HepG2 (cell line): ENCODE data around the gene VAV2. TPM values are rescaled to one million over a fixed set of nuclear protein-coding genes. Genes with fewer than 3 reads are reported as not detected.

Experiments used
- AGO1 ChIP-seq: fragments of 200-400 bp; formaldehyde crosslinking; IDR thresholded peaks from 2 replicates; pipeline ENCODE4 v1.6.1; 2017; ENCODE audit warnings: mild to moderate bottlenecking, low read depth, low read length, moderate library complexity; ENCODE audit not compliant: poor library complexity, severe bottlenecking
- ARNT2 ChIP-seq: sonication (generic); formaldehyde crosslinking; IDR thresholded peaks from 2 replicates; pipeline ENCODE4 v1.8.0; 2022; ENCODE audit warnings: mild to moderate bottlenecking, low read depth, missing genetic modification reagents, moderate library complexity
- CC2D1A ChIP-seq: sonication (generic); formaldehyde crosslinking; IDR thresholded peaks from 2 replicates; pipeline ENCODE4 v1.8.1; 2023; ENCODE audit warnings: mild to moderate bottlenecking, missing genetic modification reagents
- CENPT ChIP-seq: sonication (generic); formaldehyde crosslinking; IDR thresholded peaks from 2 replicates; pipeline ENCODE4 v1.8.0; 2022; ENCODE audit warnings: low read depth, mild to moderate bottlenecking, moderate library complexity, missing genetic modification reagents
- KMT2A ChIP-seq: sonication (generic); formaldehyde crosslinking; IDR thresholded peaks from 2 replicates; pipeline ENCODE4 v1.4.0; 2020; ENCODE audit warnings: missing genetic modification reagents
- MAX ChIP-seq: IDR thresholded peaks from 2 replicates; pipeline ENCODE4 v1.6.1; 2012; ENCODE audit warnings: inconsistent platforms
- MXI1 ChIP-seq: IDR thresholded peaks from 3 replicates; pipeline ENCODE4 v1.6.1; 2012; ENCODE audit warnings: low read depth, low read length, inconsistent platforms, borderline replicate concordance
- NFE2L2 ChIP-seq: fragments of 150-350 bp; IDR thresholded peaks from 2 replicates; pipeline ENCODE4 v1.6.1; 2014; ENCODE audit warnings: low read length
- RAD21 ChIP-seq: fragments of 450-650 bp; formaldehyde crosslinking; IDR thresholded peaks from 2 replicates; pipeline ENCODE4 v1.5.0; 2020; ENCODE audit warnings: mild to moderate bottlenecking
- SIN3B ChIP-seq: fragments of 150-350 bp; IDR thresholded peaks from 2 replicates; pipeline ENCODE4 v1.6.1; 2014; ENCODE audit warnings: low read length
- YY1 ChIP-seq: IDR thresholded peaks from 2 replicates; pipeline ENCODE4 v1.6.1; 2011; ENCODE audit warnings: low read length, low read depth, moderate library complexity, mild to moderate bottlenecking; ENCODE audit not compliant: insufficient read depth, insufficient replicate concordance
- ZFX ChIP-seq: sonication (generic); formaldehyde crosslinking; IDR thresholded peaks from 2 replicates; pipeline ENCODE4 v1.4.0; 2020; ENCODE audit warnings: mild to moderate bottlenecking, low read depth, missing genetic modification reagents, moderate library complexity
- ZFYVE20 ChIP-seq: sonication (generic); formaldehyde crosslinking; IDR thresholded peaks from 2 replicates; pipeline ENCODE4 v1.8.0; 2023; ENCODE audit warnings: low read depth, mild to moderate bottlenecking, moderate library complexity, missing genetic modification reagents, borderline replicate concordance
- ZMAT3 ChIP-seq: sonication (generic); formaldehyde crosslinking; conservative IDR thresholded peaks from 2 replicates; pipeline ENCODE4 v1.7.0; 2021; ENCODE audit warnings: missing genetic modification reagents
- ZNF180 ChIP-seq: sonication (generic); formaldehyde crosslinking; IDR thresholded peaks from 2 replicates; pipeline ENCODE4 v1.4.0; 2020; ENCODE audit warnings: low read depth, missing genetic modification reagents, borderline replicate concordance
- polyA plus RNA-seq, 8 experiments: library from polyadenylated mRNA; depleted of rRNA in 3 of 8; stranded (reverse) in 7 of 8; unstranded in 1 of 8; fragments of >200 nt; fragmentation: Illumina TruSeq in 4 of 8; extraction: Trizol in 4 of 8; gene quantifications; 2 replicates each; pipeline versions ENCODE4 v1.2.1 to v1.2.3, GENCODE V29; 2011 to 2016; ENCODE audit warnings: low read depth in 4 of 8, missing spikeins in 1 of 8, mixed read lengths in 1 of 8; ENCODE audit not compliant: insufficient read depth in 1 of 8
- total RNA-seq, 5 experiments: library from RNA; depleted of rRNA; stranded (reverse); fragments of >200 nt; fragmentation: Illumina TruSeq; extraction: Trizol; gene quantifications; 2 replicates each; pipeline ENCODE4 v1.2.3, GENCODE V29; 2016; ENCODE audit warnings: low read depth in 1 of 5
- TF ChIP-seq, protein P1 (sequence below): sonication (generic); formaldehyde crosslinking; IDR thresholded peaks from 2 replicates; pipeline ENCODE4 v1.4.0; 2020; ENCODE audit warnings: mild to moderate bottlenecking, missing genetic modification reagents
- TF ChIP-seq, protein P2 (sequence below): sonication (generic); formaldehyde crosslinking; IDR thresholded peaks from 2 replicates; pipeline ENCODE4 v1.5.0; 2020; ENCODE audit warnings: mild to moderate bottlenecking, missing genetic modification reagents, borderline replicate concordance

Gene VAV2
- total and polyA plus RNA-seq, 2 of the 13 experiments (the other 11 are each of a cell fraction or from before 2014, with no cell fraction given), result 22.5 to 22.9 TPM

GRCh38 chr9:133991964-133992779, at the start of gene VAV2 (continued):
- TF ChIP-seq, protein P1, sequence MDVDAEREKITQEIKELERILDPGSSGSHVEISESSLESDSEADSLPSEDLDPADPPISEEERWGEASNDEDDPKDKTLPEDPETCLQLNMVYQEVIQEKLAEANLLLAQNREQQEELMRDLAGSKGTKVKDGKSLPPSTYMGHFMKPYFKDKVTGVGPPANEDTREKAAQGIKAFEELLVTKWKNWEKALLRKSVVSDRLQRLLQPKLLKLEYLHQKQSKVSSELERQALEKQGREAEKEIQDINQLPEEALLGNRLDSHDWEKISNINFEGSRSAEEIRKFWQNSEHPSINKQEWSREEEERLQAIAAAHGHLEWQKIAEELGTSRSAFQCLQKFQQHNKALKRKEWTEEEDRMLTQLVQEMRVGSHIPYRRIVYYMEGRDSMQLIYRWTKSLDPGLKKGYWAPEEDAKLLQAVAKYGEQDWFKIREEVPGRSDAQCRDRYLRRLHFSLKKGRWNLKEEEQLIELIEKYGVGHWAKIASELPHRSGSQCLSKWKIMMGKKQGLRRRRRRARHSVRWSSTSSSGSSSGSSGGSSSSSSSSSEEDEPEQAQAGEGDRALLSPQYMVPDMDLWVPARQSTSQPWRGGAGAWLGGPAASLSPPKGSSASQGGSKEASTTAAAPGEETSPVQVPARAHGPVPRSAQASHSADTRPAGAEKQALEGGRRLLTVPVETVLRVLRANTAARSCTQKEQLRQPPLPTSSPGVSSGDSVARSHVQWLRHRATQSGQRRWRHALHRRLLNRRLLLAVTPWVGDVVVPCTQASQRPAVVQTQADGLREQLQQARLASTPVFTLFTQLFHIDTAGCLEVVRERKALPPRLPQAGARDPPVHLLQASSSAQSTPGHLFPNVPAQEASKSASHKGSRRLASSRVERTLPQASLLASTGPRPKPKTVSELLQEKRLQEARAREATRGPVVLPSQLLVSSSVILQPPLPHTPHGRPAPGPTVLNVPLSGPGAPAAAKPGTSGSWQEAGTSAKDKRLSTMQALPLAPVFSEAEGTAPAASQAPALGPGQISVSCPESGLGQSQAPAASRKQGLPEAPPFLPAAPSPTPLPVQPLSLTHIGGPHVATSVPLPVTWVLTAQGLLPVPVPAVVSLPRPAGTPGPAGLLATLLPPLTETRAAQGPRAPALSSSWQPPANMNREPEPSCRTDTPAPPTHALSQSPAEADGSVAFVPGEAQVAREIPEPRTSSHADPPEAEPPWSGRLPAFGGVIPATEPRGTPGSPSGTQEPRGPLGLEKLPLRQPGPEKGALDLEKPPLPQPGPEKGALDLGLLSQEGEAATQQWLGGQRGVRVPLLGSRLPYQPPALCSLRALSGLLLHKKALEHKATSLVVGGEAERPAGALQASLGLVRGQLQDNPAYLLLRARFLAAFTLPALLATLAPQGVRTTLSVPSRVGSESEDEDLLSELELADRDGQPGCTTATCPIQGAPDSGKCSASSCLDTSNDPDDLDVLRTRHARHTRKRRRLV (CRISPR knock-in tag), result no peak
- TF ChIP-seq YY1 (peak; percentile 48), NFE2L2 (no peak), ZMAT3 (no peak), ZNF180 (CRISPR knock-in tag) (no peak), MAX (peak; percentile 77), ZFX (CRISPR knock-in tag) (peak; percentile 30), ARNT2 (CRISPR knock-in tag) (peak; percentile 73), RAD21 (CRISPR knock-in tag) (peak; percentile 12; the same call in 1 of the 2 replicates), KMT2A (0 out of 2 replicates have a peak, but pooled peaks have one; percentile 26), SIN3B (no peak), AGO1 (no peak), CENPT (CRISPR knock-in tag) (no peak), CC2D1A (CRISPR knock-in tag) (no peak), ZFYVE20 (CRISPR knock-in tag) (no peak), MXI1 (peak; percentile 75; the same call in 1 of the 3 replicates)
- TF ChIP-seq, protein P2, sequence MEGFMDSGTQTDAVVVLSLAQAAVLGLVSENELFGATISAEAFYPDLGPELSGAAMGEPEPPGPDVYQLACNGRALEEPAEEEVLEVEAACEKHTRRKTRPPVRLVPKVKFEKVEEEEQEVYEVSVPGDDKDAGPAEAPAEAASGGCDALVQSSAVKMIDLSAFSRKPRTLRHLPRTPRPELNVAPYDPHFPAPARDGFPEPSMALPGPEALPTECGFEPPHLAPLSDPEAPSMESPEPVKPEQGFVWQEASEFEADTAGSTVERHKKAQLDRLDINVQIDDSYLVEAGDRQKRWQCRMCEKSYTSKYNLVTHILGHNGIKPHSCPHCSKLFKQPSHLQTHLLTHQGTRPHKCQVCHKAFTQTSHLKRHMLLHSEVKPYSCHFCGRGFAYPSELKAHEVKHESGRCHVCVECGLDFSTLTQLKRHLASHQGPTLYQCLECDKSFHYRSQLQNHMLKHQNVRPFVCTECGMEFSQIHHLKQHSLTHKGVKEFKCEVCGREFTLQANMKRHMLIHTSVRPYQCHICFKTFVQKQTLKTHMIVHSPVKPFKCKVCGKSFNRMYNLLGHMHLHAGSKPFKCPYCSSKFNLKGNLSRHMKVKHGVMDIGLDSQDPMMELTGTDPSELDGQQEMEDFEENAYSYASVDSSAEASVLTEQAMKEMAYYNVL (CRISPR knock-in tag), result no peak
